Karpas-422 (cell line): ENCODE results near the gene MAEA. TPM values are rescaled to one million over a fixed set of nuclear protein-coding genes. Genes with fewer than 3 reads are reported as not detected.

Source experiments
- DNase-seq: peaks from one replicate; pipeline ENCODE4 v3.0.0-alpha.2; 2015
- H2AFZ ChIP-seq: fragments of 200-600 bp; sonication (generic); 2 replicates; pipeline ENCODE4 v1.6.1; 2014; ENCODE audit warnings: antibody characterized with exemption, low read length, mixed read lengths
- H3K27ac ChIP-seq: fragments of 200-600 bp; sonication (generic); 2 replicates; pipeline ENCODE4 v1.5.1; 2014; ENCODE audit warnings: mild to moderate bottlenecking, low read length, moderate library complexity
- H3K27me3 ChIP-seq: fragments of 200-600 bp; sonication (generic); 2 replicates; pipeline ENCODE4 v1.6.1; 2014; ENCODE audit warnings: low read length, mixed read lengths
- H3K36me3 ChIP-seq: fragments of 200-600 bp; sonication (generic); 2 replicates; pipeline ENCODE4 v1.6.1; 2014; ENCODE audit warnings: low read length, mixed read lengths; ENCODE audit not compliant: insufficient read depth
- H3K4me1 ChIP-seq: fragments of 200-600 bp; sonication (generic); 2 replicates; pipeline ENCODE4 v1.6.1; 2014; ENCODE audit warnings: mild to moderate bottlenecking, low read length, mixed read lengths
- H3K4me2 ChIP-seq: fragments of 200-600 bp; sonication (generic); 2 replicates; pipeline ENCODE4 v1.6.1; 2014; ENCODE audit warnings: low read length, low read depth, mild to moderate bottlenecking; ENCODE audit not compliant: poor library complexity, severe bottlenecking
- H3K4me3 ChIP-seq: fragments of 200-600 bp; sonication (generic); 2 replicates; pipeline ENCODE4 v1.5.1; 2014; ENCODE audit warnings: mild to moderate bottlenecking, antibody characterized with exemption, low read length, mixed read lengths
- H3K79me2 ChIP-seq: fragments of 200-600 bp; sonication (generic); 2 replicates; pipeline ENCODE4 v1.6.1; 2014; ENCODE audit warnings: mild to moderate bottlenecking, low read length, mixed read lengths
- H3K9ac ChIP-seq: fragments of 200-600 bp; sonication (generic); 2 replicates; pipeline ENCODE4 v1.6.0; 2014; ENCODE audit warnings: low read length
- H3K9me2 ChIP-seq: fragments of 200-600 bp; sonication (generic), shearing (Covaris generic); replicated peaks from 2 replicates; pipeline ENCODE4 v1.6.0; 2014; ENCODE audit warnings: mild to moderate bottlenecking, low read length, moderate library complexity; ENCODE audit not compliant: insufficient read depth
- H3K9me3 ChIP-seq: fragments of 300-700, 200-600 bp; sonication (generic); 2 replicates; pipeline ENCODE4 v1.6.1; 2014; ENCODE audit warnings: low read length, mixed read lengths
- H4K20me1 ChIP-seq: fragments of 200-600 bp; sonication (generic); 2 replicates; pipeline ENCODE4 v1.6.1; 2014; ENCODE audit warnings: mild to moderate bottlenecking, antibody characterized with exemption, low read length, low read depth; ENCODE audit not compliant: insufficient read depth
- total RNA-seq: library from RNA; depleted of rRNA; stranded (reverse); fragments of >200 nt; shearing (Covaris generic); gene quantifications from 2 replicates; pipeline ENCODE4 v1.2.3, GENCODE V29; 2014; ENCODE audit warnings: low replicate concordance

MAEA gene
- total RNA-seq, 1 experiment from 2014 or later = 31.3 TPM

GRCh38 chr4:1293531-1293941 lies 3.8 kb downstream of the MAEA start:
- Histone ChIP-seq H3K4me3 (no peak overlapping the region), H3K9me3 (no peaks in the 10 kb centered on the region), H3K4me2 (peak overlapping the region; percentile 47), H3K27ac (no peak overlapping the region), H3K79me2 (peaks cover 80% of the 10 kb centered on the region), H3K9me2 (no peaks in the 10 kb centered on the region), H2AFZ (no peak overlapping the region), H4K20me1 (peaks cover 48% of the 10 kb centered on the region), H3K27me3 (no peaks in the 10 kb centered on the region), H3K36me3 (no peaks in the 10 kb centered on the region), H3K4me1 (peaks cover 41% of the 10 kb centered on the region), H3K9ac (peak overlapping the region; percentile 21)
- peak; percentile 65 for DNase-seq

- Histone ChIP-seq H3K79me2 (peaks cover 83% of the 10 kb centered on the region), H3K9ac (peak overlapping the region; percentile 21), H3K27me3 (no peaks in the 10 kb centered on the region), H4K20me1 (peaks cover 48% of the 10 kb centered on the region), H3K9me3 (no peaks in the 10 kb centered on the region), H2AFZ (no peak overlapping the region), H3K9me2 (no peaks in the 10 kb centered on the region), H3K4me1 (peaks cover 37% of the 10 kb centered on the region), H3K36me3 (0 out of 2 replicates have a peak, but pooled peaks cover under 1% of the 10 kb centered on the region), H3K4me3 (no peak overlapping the region), H3K4me2 (peak overlapping the region; percentile 47), H3K27ac (no peak overlapping the region)
- DNase-seq = no peak
These were observed 4.3 kb downstream of the MAEA start for GRCh38 chr4:1293991-1294390.

GRCh38 chr4:1294424-1294823 lies 4.7 kb downstream of the MAEA start:
- no peaks in the 10 kb centered on the region for H3K27me3 ChIP-seq
- no peak overlapping the region for H3K4me3 ChIP-seq
- H3K27ac ChIP-seq = no peak overlapping the region
- peaks cover 87% of the 10 kb centered on the region for H3K79me2 ChIP-seq
- H4K20me1 ChIP-seq = peaks cover 48% of the 10 kb centered on the region
- H3K4me2 ChIP-seq = no peak overlapping the region
- H3K36me3 ChIP-seq = peaks cover 4% of the 10 kb centered on the region; the same call in 1 of the 2 replicates
- H3K9ac ChIP-seq = no peak overlapping the region
- H2AFZ ChIP-seq = no peak overlapping the region
- H3K9me2 ChIP-seq = no peaks in the 10 kb centered on the region
- H3K9me3 ChIP-seq = no peaks in the 10 kb centered on the region
- H3K4me1 ChIP-seq = peaks cover 34% of the 10 kb centered on the region
- no peak for DNase-seq

- Histone ChIP-seq H3K27ac (no peak overlapping the region), H2AFZ (no peak overlapping the region), H3K27me3 (no peaks in the 10 kb centered on the region), H3K4me1 (peaks cover 34% of the 10 kb centered on the region), H3K36me3 (peaks cover 8% of the 10 kb centered on the region), H3K9ac (no peak overlapping the region), H3K79me2 (peaks cover 90% of the 10 kb centered on the region), H3K4me3 (no peak overlapping the region), H3K4me2 (no peak overlapping the region), H3K9me2 (no peaks in the 10 kb centered on the region), H4K20me1 (peaks cover 48% of the 10 kb centered on the region), H3K9me3 (no peaks in the 10 kb centered on the region)
- no peak for DNase-seq
These were observed 5.2 kb downstream of the MAEA start for GRCh38 chr4:1294891-1295290.

- peaks cover 12% of the 10 kb centered on the region for H3K36me3 ChIP-seq
- no peaks in the 10 kb centered on the region for H3K9me2 ChIP-seq
- H3K79me2 ChIP-seq = peaks cover 90% of the 10 kb centered on the region
- H3K4me3 ChIP-seq = no peak overlapping the region
- no peak overlapping the region for H3K4me2 ChIP-seq
- no peaks in the 10 kb centered on the region for H3K9me3 ChIP-seq
- peaks cover 48% of the 10 kb centered on the region for H4K20me1 ChIP-seq
- DNase-seq = no peak
- peaks cover 34% of the 10 kb centered on the region for H3K4me1 ChIP-seq
- H3K27me3 ChIP-seq = no peaks in the 10 kb centered on the region
- no peak overlapping the region for H3K27ac ChIP-seq
- no peak overlapping the region for H3K9ac ChIP-seq
- H2AFZ ChIP-seq = no peak overlapping the region
These were observed 5.8 kb downstream of the MAEA start for GRCh38 chr4:1295405-1296055.

GRCh38 chr4:1296324-1297022 lies 6.8 kb downstream of the MAEA start:
- no peak overlapping the region for H3K9ac ChIP-seq
- H4K20me1 ChIP-seq = peaks cover 39% of the 10 kb centered on the region
- H3K9me3 ChIP-seq = no peaks in the 10 kb centered on the region
- H3K4me3 ChIP-seq = no peak overlapping the region
- no peak overlapping the region for H2AFZ ChIP-seq
- no peaks in the 10 kb centered on the region for H3K27me3 ChIP-seq
- peaks cover 90% of the 10 kb centered on the region for H3K79me2 ChIP-seq
- no peak for DNase-seq
- H3K9me2 ChIP-seq = no peaks in the 10 kb centered on the region
- H3K4me1 ChIP-seq = peaks cover 26% of the 10 kb centered on the region
- no peak overlapping the region for H3K27ac ChIP-seq
- no peak overlapping the region for H3K4me2 ChIP-seq
- peaks cover 12% of the 10 kb centered on the region for H3K36me3 ChIP-seq

GRCh38 chr4:1297023-1297395 lies 7.3 kb downstream of the MAEA start:
- Histone ChIP-seq H3K4me2 (no peak overlapping the region), H3K27ac (no peak overlapping the region), H3K9me2 (no peaks in the 10 kb centered on the region), H3K9me3 (no peaks in the 10 kb centered on the region), H2AFZ (no peak overlapping the region), H3K4me1 (peaks cover 21% of the 10 kb centered on the region), H3K27me3 (no peaks in the 10 kb centered on the region), H3K4me3 (no peak overlapping the region), H3K9ac (no peak overlapping the region), H3K79me2 (peaks cover 90% of the 10 kb centered on the region), H3K36me3 (peaks cover 12% of the 10 kb centered on the region), H4K20me1 (peaks cover 35% of the 10 kb centered on the region)
- no peak for DNase-seq

GRCh38 chr4:1297456-1298325 lies 8.0 kb downstream of the MAEA start:
- DNase-seq = no peak
- Histone ChIP-seq H3K9me3 (no peaks in the 10 kb centered on the region), H2AFZ (no peak overlapping the region), H3K27me3 (no peaks in the 10 kb centered on the region), H3K36me3 (peaks cover 12% of the 10 kb centered on the region), H3K9me2 (no peaks in the 10 kb centered on the region), H4K20me1 (peaks cover 29% of the 10 kb centered on the region), H3K9ac (no peak overlapping the region), H3K4me1 (peaks cover 14% of the 10 kb centered on the region), H3K79me2 (peaks cover 90% of the 10 kb centered on the region), H3K4me3 (no peak overlapping the region), H3K4me2 (no peak overlapping the region), H3K27ac (no peak overlapping the region)
